Caco-2 (cell line): ENCODE measurements around the gene BEST4. TPM values are rescaled to one million over a fixed set of nuclear protein-coding genes. Genes with fewer than 3 reads are reported as not detected.

Experiments used
- BruUV-seq: library from RNA; stranded (reverse); fragments of 400-500 nt; replicated peaks from 2 replicates; lab custom pipeline; 2021; lab: Mats Ljungman, UMichigan
- CTCF ChIA-PET: fragments of 300-600 bp; sonication (Branson Sonifier 250); formaldehyde crosslinking; loops from one replicate; lab custom pipeline; 2022; ENCODE audit warnings: antibody characterized with exemption; lab: Charles Lee
- POLR2A ChIA-PET: fragments of 300-600 bp; sonication (Branson Sonifier 250); formaldehyde crosslinking; loops from one replicate; lab custom pipeline; 2022; ENCODE audit warnings: antibody characterized with exemption; lab: Charles Lee
- DNase-seq, 2 experiments: peaks; one replicate each; pipeline versions ENCODE4 v3.0.0 to v3.0.0-alpha.2; 2020 to 2022
- H3K27me3 ChIP-seq: replicated peaks from 2 replicates; pipeline ENCODE4 v1.6.0; 2011; ENCODE audit warnings: low read length; ENCODE audit not compliant: control insufficient read depth, insufficient read depth
- H3K36me3 ChIP-seq: 2 replicates; pipeline ENCODE4 v1.5.1; 2011; ENCODE audit warnings: low read length; ENCODE audit not compliant: control insufficient read depth, insufficient read depth
- H3K4me1 ChIP-seq: fragments of 250-450 bp; sonication (Bioruptor Pico); 2 replicates; pipeline ENCODE4 v1.5.1; 2020; ENCODE audit warnings: mild to moderate bottlenecking
- H3K4me3 ChIP-seq: 2 replicates; pipeline ENCODE4 v1.5.1; 2011; ENCODE audit warnings: low read depth, mild to moderate bottlenecking, control low read depth, low read length
- H3K9me3 ChIP-seq: fragments of 250-450 bp; sonication (Bioruptor Pico); 2 replicates; pipeline ENCODE4 v1.5.1; 2020; ENCODE audit warnings: mild to moderate bottlenecking, moderate library complexity
- H3K27ac Mint-ChIP-seq: one replicate; pipeline ENCODE4 v1.8.0; 2022; ENCODE audit warnings: mixed read lengths; ENCODE audit not compliant: unreplicated experiment
- H3K27me3 Mint-ChIP-seq: one replicate; pipeline ENCODE4 v1.8.0; 2022; ENCODE audit warnings: mixed read lengths; ENCODE audit not compliant: insufficient read depth, unreplicated experiment
- H3K36me3 Mint-ChIP-seq: one replicate; pipeline ENCODE4 v1.8.0; 2022; ENCODE audit warnings: mild to moderate bottlenecking, mixed read lengths; ENCODE audit not compliant: insufficient read depth, unreplicated experiment
- H3K4me1 Mint-ChIP-seq: one replicate; pipeline ENCODE4 v1.8.0; 2022; ENCODE audit warnings: low read depth, mixed read lengths; ENCODE audit not compliant: unreplicated experiment
- H3K4me3 Mint-ChIP-seq: one replicate; pipeline ENCODE4 v1.8.0; 2022; ENCODE audit warnings: mild to moderate bottlenecking, moderate library complexity, mixed read lengths; ENCODE audit not compliant: unreplicated experiment
- H3K9me3 Mint-ChIP-seq: one replicate; pipeline ENCODE4 v1.8.0; 2022; ENCODE audit warnings: mixed read lengths; ENCODE audit not compliant: unreplicated experiment
- intact Hi-C: fragments of 100-400 bp; cut with micrococcal nuclease; formaldehyde crosslinking; loops from one replicate; pipeline ENCODE4 v1.10.0; 2022; ENCODE audit not compliant: unreplicated experiment
- total RNA-seq: library from RNA; stranded (reverse); gene quantifications from 2 replicates; pipeline ENCODE4 v1.2.3, GENCODE V29; 2022
- TF ChIP-seq, protein P1 (sequence below), 2 experiments: fragments of 200-600 bp in 1 of 2; IDR thresholded peaks; 1 replicate in 1 of 2; 2 replicates in 1 of 2; pipeline versions ENCODE4 v1.5.1 to v1.8.0; 2011 to 2022; ENCODE audit warnings: antibody characterized with exemption in 1 of 2, control low read depth in 1 of 2, inconsistent platforms in 1 of 2, low read depth in 1 of 2, low read length in 1 of 2, mild to moderate bottlenecking in 1 of 2, moderate library complexity in 1 of 2; ENCODE audit not compliant: insufficient read depth in 1 of 2, severe bottlenecking in 1 of 2, unreplicated experiment in 1 of 2

Gene BEST4
- total RNA-seq, 1 experiment from 2014 or later = not detected

DNA sequence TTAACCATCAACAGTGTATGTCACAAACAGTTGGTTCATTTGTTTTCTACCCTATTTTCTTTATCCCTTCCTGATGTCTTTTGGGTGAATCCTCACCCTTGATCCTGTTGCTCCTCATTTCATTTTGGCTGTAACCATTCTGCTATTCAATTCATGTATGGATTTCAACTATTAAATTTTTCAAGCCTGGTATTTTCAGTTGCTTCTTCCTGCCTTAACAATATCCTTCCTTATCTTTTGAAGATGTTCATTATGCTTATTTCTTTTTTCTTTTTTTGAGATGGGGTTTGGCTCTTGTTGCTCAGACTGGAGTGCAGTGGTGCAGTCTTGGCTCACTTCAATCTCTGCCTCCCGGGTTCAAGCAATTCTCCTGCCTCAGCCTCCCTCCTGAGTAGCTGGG, 54.2 kb downstream of the BEST4 start:
- Mint-ChIP-seq H3K36me3 (peaks cover 18% of the 10 kb centered on the region), H3K9me3 (peaks cover 9% of the 10 kb centered on the region), H3K4me3 (no peak overlapping the region), H3K4me1 (no peaks in the 10 kb centered on the region), H3K27me3 (no peaks in the 10 kb centered on the region), H3K27ac (no peak overlapping the region)
- POLR2A ChIA-PET = interaction anchor here (1.1 kb wide), 1 partner anchor 16 kb away, joined by 4 read pairs; no protein-coding TSS in a partner anchor
- Histone ChIP-seq H3K4me1 (no peaks in the 10 kb centered on the region), H3K9me3 (no peaks in the 10 kb centered on the region), H3K27me3 (no peaks in the 10 kb centered on the region), H3K4me3 (no peak overlapping the region), H3K36me3 (no peaks in the 10 kb centered on the region)
- TF ChIP-seq, protein P1, sequence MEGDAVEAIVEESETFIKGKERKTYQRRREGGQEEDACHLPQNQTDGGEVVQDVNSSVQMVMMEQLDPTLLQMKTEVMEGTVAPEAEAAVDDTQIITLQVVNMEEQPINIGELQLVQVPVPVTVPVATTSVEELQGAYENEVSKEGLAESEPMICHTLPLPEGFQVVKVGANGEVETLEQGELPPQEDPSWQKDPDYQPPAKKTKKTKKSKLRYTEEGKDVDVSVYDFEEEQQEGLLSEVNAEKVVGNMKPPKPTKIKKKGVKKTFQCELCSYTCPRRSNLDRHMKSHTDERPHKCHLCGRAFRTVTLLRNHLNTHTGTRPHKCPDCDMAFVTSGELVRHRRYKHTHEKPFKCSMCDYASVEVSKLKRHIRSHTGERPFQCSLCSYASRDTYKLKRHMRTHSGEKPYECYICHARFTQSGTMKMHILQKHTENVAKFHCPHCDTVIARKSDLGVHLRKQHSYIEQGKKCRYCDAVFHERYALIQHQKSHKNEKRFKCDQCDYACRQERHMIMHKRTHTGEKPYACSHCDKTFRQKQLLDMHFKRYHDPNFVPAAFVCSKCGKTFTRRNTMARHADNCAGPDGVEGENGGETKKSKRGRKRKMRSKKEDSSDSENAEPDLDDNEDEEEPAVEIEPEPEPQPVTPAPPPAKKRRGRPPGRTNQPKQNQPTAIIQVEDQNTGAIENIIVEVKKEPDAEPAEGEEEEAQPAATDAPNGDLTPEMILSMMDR (IDR thresholded peaks at IDR 0.05; ENCODE audit: insufficient read depth in 1 of 2, low read depth in 1 of 2, low read length in 1 of 2, severe bottlenecking in 1 of 2, unreplicated experiment in 1 of 2) = no peak
- no TSS peak for BruUV-seq
- no peak for DNase-seq
- CTCF ChIA-PET = interaction anchor here (0.6 kb wide), 1 partner anchor 17 kb away, joined by 3 read pairs; no protein-coding TSS in a partner anchor
- intact Hi-C loops = loop anchor here (5.0 kb wide), 1 partner anchor 59 kb away; no protein-coding TSS in a partner anchor

Other genes starting within 250 kb of the BEST4 start
- gene TMEM53, start 113.7 kb downstream of the BEST4 start, total RNA-seq = 3.5 and 4.4 TPM in 2 replicates
- gene ARMH1, start 113.5 kb downstream of the BEST4 start, total RNA-seq = 0.37 TPM in 1 of 2 replicates, not detected in the other
- 16.3 TPM in 1 of 2 replicates, not detected in the other for gene RNU5D-1, start 57.0 kb downstream of the BEST4 start, total RNA-seq
- 61.0 and 63.2 TPM in 2 replicates for gene KIF2C, start 48.3 kb downstream of the BEST4 start, total RNA-seq
- gene RPS8, start 12.6 kb downstream of the BEST4 start, total RNA-seq = 1,451 and 1,467 TPM in 2 replicates
- gene PLK3, start 12.2 kb upstream of the BEST4 start, total RNA-seq = 3.2 and 5.2 TPM in 2 replicates
- not detected in 2 replicates for gene DYNLT4, start 19.2 kb upstream of the BEST4 start, total RNA-seq
- 0.53 and 1.6 TPM in 2 replicates for gene BTBD19, start 20.4 kb upstream of the BEST4 start, total RNA-seq
- gene PTCH2, start 55.1 kb upstream of the BEST4 start, total RNA-seq = 0.44 and 0.48 TPM in 2 replicates
- 22.5 and 24.3 TPM in 2 replicates for gene EIF2B3, start 198.4 kb upstream of the BEST4 start, total RNA-seq
- gene HECTD3, start 223.2 kb upstream of the BEST4 start, total RNA-seq = 28.8 and 29.4 TPM in 2 replicates
- gene UROD, start 224.1 kb upstream of the BEST4 start, total RNA-seq = 44.8 and 54.3 TPM in 2 replicates